ENCODE measurements around the gene OBSCN.

OBSCN gene

GRCh38 chr1:228362141-228362883 lies 154.5 kb downstream of the OBSCN start:
- no peak for DNase-seq

- no peak for DNase-seq
Measured at GRCh38 chr1:228362884-228363450, 155.1 kb downstream of the OBSCN start.

GRCh38 chr1:228363686-228364067 lies 155.8 kb downstream of the OBSCN start:
- no peak for DNase-seq

- no peak for DNase-seq
Measured at GRCh38 chr1:228364068-228364705, 156.3 kb downstream of the OBSCN start.

GRCh38 chr1:228364706-228365213 lies 156.9 kb downstream of the OBSCN start:
- no peak for DNase-seq

GRCh38 chr1:228365271-228366061 lies 157.6 kb downstream of the OBSCN start:
- DNase-seq, result no peak

- no peak for DNase-seq
Measured at GRCh38 chr1:228366062-228366865, 158.4 kb downstream of the OBSCN start.

- DNase-seq, result no peak
Measured at GRCh38 chr1:228366866-228367741, 159.3 kb downstream of the OBSCN start.

GRCh38 chr1:228367798-228368791 lies 160.3 kb downstream of the OBSCN start:
- DNase-seq, result no peak

GRCh38 chr1:228368801-228369607 lies 161.2 kb downstream of the OBSCN start:
- DNase-seq, result no peak

- no peak for DNase-seq
Measured at GRCh38 chr1:228369608-228370438, 162.0 kb downstream of the OBSCN start.

- no peak for DNase-seq
Measured at GRCh38 chr1:228370439-228370940, 162.6 kb downstream of the OBSCN start.

- DNase-seq, result no peak
Measured at GRCh38 chr1:228370941-228371740, 163.3 kb downstream of the OBSCN start.

- DNase-seq, result no peak
Measured at GRCh38 chr1:228371741-228372182, 163.9 kb downstream of the OBSCN start.

GRCh38 chr1:228372183-228373003 lies 164.5 kb downstream of the OBSCN start:
- no peak for DNase-seq
